ENCODE data around the gene ANKRD1.

The ANKRD1 gene

DNA sequence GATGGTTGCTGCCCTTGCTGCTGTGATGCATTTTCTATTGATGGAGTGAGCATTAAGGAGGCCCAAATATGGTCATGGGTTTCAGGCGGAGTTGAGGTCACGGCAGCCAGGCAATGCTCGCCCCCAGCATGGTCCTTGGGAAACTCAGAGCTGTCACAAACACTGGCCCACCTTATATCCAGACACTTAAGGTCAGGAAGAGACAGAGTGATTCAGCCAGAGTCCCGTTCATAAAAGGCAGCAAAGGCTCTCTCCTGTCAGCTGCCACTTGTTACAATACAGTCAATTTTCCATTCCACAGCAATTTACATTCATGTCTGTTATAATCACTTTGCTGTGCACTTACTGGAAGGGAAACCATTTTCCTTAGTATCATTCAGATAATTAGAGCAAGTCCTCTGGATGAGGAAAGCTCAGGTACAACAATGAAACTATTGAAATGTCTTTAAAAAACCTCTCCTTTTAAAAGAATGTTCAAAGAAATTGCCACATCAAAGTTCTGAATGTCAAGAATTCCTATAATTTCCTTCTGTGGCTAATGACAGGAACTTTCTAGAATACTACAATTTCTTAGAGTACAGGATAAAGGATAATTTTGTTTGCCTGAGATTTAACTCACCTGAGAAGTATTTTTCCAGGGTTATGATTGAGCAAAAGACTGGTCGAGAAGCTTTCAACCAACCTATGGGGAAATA lies 14.8 kb upstream of the ANKRD1 start:
- no peak for DNase-seq

DNA sequence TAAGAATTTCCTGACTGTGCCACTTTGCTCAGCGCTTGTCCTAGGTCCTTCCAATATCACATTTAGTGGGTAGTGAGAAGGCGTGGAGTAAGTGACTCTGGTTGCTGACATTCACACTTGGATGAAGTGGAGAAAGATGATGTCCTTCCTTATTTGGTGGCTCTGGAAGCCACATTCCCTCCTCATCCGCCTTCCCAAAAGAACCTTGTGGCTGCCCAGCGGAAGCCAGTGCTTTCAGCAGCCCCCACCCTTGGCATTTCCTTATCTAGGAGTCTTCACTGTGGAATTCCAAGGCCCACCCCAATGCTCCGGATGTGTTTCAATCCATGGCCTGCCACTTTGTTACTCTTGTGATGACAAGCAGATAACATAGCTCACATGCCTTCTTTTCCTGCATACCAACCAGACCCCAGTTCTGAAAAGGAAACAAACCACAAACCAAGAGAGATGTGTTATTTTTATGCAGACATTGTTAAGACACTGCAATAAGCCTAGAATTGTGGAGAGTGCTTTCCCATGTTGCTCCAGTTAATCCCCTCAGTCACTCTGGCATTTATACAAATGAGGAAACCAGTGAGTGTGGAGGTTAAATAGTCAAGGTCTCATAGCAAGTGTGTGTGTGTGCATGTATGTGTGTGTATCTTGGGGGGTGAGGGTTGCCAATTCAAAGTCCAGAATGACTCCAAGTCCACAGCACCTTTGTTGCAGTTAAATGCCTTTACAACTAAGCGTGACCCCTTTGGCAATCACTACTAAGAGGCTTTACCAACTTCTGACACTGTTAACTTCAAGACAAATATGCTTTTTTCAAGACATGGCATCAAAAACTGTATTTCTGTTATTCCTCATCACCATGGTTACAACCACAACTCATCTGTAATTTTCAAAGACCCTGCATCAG lies 10.3 kb upstream of the ANKRD1 start:
- DNase-seq: no peak

DNA sequence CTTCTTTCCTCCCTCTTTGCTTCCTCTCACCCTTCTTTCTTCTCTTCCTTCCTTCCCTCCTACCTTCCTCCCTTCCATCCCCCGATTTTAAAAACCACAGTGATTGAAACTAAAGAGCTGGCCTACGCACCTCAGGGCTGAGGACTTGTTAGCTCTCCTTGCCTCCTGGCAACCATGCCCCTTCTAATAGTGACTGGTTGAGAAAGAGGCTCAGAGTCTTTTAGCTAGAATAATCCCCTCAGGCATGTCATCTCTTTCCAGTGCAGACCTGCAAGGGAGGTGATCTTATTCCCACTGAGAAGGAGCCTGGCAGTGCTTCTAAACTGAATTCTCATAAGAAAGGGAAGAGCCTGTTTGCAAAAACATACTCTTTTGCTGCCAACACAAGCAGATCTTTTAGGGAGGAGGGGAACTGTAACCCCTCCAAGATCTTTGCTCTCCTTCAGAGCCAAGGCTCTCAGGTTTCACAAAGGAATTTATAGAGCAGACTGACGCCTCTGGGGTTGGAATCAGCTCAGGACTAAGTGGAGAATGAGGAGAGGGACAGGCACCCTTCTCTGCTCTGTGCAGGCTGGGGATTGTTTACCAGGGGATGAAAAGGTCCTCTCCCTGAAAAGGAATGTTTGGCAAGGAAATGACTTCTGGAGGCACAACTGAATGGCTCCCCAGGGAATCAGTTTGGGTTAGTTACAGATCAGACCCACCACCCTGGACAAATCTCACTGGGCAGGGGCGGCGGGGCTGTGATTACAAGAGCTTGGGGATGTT lies 9.4 kb upstream of the ANKRD1 start:
- DNase-seq: no peak

DNA sequence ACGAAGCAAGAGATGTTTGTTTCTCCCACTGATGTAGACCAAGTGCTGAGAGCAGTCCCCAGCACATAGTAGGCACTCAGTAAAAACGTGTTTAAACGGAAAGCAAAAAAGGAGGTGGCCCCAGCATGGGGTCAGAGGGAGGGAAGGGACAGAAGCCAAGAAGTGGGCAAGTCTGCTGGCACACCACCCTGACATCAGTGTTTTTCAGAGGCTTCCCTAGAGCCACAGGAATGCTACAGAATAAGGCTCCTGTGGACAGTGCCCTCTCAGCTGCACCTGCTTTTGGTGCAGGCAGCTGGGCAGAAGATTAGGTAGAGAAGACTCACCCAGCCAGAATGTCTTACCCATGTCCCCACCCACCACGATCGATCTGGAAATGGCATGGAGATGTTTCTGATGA lies 8.3 kb upstream of the ANKRD1 start:
- no peak for DNase-seq

DNA sequence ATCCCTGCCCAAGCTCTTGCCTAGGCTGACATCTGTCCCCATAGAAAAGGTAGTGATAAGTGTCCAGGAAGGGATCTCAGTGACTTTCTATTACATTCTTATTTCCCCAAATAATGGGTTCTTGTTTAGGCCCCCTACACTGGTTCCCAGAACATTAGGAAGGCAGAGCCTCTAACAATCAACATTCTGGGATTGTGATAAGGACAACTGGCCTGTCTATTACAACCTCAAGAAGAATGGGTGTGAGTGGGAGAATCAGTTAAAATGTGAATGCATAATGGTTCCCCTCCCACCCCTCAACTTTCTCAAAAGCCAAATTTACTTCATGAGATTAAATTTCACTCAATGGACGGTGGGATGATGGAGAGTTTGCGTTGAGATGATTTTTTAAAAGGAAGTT lies 6.4 kb upstream of the ANKRD1 start:
- DNase-seq: no peak

DNA sequence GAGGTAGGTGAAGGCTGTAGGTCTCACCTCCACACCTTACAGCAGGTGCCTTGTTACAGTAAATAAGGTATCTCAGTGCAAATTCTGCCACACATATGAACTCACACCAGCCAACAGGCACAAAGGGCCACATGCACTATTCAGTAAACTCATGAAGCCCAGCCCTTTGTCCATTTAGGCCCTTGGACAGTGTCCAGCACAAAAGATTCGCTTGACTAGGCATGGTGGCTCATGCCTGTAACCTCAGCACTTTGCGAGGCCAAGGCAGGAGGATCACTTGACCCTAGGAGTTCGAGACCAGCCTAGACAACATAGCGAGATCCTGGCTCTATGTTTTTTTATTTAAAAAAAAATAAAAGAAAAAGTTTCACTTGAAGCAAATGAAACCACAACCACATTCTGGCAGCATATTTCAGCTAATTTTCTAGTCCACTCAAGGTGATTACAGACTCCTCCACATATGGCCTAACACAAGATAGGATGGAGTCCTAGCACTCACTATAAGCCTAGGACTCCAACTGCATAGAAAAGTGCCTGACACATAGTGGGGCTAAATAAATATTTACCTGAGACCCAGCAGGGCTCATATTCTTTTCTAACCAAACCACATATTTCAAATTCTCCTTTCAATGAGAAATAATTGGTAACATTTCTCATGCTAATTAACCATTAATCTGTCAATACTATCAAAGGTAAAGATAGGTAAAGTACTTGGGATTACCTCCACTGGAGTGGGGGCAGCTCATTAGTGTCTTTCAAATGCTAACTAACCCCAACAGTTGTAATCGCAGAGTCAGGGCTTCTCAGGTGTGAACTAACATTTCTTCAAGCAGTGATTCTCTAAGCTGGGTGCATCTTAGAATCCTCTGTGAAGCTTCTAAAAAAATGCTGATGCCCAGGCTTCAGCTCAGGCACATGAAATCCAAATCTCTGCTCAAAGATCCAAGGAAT lies 4.5 kb upstream of the ANKRD1 start:
- no peak for DNase-seq

DNA sequence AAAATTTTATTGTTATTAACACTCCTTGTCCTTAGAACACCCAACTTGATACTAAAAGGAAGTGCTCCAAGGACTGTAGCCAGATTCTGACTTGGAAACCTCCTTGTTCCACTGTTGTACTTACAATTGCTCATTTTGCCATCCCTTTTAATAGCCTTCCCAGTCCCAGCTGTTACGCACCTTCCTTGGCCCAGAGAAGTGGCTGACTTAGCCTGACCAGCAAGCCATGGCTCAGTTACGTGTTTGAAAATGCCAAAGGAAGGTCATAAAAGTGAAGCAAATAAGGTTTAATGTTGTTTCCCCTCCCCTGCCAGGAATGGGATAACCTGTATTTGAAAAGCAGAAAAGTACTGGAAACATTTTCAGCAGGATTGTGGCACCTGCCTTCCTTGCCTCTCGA lies 3.7 kb upstream of the ANKRD1 start:
- no peak for DNase-seq

DNA sequence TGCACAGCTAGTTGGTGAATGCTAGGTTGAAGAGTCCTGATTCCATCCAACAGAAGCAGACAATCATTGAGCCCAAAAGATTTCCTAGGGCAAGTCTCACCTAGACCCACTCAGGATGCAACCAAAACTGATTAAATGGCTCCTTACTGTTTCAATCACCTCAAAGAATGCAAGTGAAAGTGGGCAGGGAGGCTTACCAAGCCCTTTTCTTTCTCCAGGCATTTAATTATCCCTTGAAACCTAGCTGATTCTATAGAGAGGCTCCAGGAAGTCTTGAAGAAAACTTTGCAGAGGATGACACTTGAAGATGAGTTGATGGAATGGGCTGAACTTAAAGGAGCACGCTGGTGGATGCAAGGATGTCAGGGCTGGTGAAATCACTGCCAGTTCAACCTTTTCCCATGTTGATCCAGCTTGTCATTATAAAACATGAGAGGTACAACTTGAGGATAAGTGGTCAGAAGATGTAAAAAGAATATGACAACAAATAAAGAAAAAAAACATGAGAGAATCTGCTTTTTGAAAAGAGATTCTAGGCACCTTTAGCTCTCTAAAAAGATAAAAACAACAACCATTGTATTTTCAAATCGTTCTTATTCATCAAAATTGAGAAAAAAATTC lies 2.3 kb upstream of the ANKRD1 start:
- DNase-seq: no peak

DNA sequence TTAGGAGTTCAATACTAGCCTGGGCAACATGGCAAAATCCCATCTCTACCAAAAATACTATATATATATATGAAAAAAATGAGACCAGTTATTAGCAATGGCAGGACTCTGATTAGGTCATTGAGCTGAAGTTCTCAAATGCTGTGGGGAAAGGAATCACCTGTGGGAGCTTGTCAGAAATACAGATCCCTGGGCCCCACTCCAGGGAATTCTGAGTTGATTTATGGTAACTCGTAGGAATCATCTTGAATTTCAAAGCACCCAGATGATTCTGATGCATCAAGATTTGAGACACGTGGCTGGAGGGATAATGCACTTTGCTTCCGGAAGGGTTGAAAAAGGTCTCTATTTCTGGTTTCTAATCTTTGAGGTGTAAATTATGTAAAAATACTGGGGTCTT lies 1.0 kb upstream of the ANKRD1 start:
- DNase-seq: no peak

DNA sequence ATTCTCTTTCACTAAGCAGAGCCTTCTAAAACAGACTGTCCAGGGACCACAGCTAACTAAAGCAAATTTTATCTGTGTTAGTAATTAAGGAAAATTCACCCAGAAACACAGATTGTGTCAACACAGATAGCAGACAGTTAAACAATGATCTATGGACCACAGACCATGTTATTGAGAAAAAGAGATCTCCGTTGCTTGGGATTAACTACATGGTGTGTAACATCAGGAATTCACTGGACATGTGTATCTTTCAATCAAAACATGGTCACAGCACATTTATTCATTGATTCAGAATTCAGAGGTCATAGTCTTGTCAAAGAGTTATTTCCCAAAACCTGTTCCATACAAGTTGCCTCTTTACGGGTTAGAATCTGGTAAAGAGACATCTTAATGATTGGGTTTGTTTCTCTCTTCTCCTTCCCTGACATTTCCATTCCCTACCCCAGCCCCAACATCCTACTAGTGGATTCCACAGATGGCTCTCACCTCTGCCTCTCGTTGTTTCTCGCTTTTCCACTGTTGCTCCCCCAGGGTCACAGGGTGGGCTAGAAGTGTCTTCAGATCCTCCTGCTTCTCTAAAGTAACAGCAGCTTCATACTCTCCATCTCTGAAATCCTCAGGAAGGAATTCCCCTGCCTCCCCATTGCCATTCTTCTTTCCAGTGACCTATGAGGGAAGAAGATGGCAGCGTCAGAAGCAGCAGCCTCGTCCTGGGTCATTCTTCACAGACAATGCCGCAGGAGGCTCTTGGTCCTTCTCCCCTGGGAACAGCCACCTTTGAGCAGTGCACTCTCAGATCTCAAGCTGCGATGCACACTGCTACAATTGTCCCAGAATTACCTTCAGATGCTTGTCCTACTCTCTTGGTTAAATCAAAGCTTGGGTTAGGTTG lies 958 bp downstream of the ANKRD1 start:
- no peak for DNase-seq

DNA sequence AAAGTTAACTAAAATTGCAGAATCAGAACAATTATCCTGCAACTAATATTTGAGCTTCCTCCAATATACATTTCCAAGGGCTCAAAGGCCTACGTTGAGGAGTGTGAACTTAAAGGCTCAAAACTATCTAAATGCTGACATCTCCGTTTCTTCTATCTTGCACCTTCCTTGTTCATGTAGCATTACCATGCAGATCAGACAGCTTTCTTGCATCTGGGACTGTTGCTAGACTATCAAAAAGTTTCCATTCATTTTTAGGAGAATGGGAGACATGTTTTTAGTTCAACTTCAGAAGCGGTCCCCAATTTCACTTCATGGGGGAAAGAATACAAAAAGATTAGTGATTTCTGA lies 2.9 kb downstream of the ANKRD1 start:
- no peak for DNase-seq

DNA sequence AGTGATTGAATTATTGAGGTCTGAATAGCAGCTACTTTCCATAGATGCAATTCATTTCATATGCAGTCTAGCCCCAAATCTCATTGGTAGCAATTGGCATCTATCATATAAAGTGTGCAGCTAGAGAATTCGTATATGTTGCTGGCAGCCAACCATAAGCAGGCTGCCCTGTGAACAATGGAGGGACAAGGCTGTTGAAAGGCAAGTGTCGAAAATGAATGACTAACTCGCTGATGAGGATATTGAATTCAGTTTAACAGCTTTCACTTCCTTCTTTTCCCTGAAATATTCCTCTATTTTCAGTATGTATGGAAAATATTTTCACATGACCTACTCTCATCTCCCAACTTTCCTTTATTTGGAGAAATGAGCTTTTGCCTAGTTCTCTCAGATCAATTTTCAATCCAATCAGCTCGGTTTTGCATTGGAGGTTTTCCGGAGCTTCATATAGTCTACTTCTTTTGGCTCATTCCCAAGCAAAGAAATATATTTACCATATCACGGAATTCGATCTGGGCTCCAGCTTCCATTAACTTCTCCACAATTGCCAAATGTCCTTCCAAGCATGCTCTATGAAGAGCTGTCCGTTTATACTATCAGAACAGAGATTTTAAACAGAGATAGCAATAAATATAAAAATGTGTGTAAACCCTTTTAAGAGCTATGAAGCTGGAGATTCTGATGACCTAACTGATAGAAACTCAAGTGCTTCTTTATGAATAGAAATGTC lies 3.5 kb downstream of the ANKRD1 start:
- no peak for DNase-seq

DNA sequence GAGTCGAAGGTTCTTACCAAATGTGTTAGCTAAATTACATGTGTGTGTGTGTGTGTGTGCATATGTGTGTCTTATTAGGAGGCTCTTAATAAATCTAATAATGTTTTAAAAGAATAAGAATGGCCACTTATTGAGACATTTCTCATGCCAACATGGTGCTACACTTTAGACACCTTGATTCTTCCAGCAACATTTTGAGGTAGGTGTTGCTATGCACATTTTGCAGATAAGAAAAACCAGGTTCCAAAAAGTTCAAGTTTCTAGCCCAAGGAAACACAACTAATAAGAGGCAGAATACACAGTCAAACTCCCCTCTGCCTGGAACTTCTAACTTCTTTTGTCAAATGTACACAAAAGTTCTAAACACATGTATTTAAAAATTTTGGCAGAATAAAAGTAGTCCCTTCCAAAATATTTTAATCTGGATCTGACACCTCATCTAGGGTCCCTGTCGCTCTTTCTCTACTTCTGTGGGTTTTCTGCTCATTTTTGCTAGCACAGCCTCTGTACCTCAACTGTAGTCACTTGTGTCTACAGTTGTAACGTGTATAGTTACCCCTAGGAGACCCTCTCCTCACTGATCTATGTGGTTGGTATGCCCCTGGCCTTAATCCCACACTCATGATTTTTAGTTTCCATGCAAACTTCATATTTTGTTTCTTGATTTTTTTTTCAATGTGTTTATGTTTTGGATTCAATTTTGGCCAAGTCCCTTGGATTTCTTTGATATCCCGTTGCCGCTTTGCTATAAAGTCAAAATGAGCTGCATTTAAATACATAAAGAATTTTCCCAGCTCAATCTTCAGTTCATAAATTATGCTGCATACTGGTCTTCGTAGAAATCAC lies 4.3 kb downstream of the ANKRD1 start:
- DNase-seq: no peak

DNA sequence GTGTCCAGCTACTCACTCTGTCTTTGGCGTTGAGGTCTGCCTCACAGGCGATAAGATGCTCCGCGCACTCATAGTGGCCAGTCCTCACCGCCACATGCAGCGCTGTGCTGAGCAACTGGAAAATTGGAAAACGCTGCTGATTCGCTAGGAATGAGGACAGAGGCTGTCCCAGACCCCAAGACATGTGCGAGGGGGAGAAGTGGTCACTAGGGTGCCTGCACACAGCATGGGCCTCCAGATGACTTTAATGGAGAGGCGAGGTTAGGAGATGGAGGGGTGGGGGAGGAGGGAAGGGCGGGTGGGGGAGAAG lies 5.2 kb downstream of the ANKRD1 start:
- no peak for DNase-seq

DNA sequence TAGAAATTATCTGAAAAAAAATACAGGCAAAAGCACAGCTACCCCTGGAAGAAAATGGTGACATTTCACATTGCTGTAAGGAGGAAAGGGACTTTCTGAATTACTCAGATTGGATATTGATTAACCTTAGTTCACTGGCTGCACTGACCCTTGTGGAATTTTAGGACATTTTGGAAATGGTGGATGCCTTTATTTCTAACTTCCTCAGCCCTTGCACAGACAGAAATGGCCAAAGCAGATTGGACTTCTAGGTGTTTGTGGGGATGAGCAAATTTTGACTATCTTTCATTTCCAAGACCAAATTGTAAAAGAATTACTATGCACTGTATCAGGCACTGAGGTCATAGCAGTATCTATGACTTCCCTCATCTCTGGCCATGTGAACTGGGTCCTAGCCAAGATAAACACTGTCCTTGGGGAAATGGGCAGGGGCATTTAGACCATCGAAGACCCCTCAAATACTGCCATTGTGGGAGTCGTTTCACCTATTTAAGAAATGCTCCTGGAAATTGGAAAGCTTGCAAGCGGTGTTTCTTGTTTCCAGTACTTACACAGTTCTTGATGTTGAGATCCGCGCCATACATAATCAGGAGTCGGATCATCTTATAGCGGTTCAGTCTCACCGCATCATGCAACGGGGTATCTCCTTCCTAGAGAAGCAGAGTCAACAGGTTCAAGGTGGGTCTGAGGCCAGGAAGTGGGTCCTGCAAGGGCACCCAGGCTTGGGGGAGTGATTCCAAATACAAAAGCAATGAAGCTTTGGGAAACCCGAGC lies 5.7 kb downstream of the ANKRD1 start:
- DNase-seq: no peak

DNA sequence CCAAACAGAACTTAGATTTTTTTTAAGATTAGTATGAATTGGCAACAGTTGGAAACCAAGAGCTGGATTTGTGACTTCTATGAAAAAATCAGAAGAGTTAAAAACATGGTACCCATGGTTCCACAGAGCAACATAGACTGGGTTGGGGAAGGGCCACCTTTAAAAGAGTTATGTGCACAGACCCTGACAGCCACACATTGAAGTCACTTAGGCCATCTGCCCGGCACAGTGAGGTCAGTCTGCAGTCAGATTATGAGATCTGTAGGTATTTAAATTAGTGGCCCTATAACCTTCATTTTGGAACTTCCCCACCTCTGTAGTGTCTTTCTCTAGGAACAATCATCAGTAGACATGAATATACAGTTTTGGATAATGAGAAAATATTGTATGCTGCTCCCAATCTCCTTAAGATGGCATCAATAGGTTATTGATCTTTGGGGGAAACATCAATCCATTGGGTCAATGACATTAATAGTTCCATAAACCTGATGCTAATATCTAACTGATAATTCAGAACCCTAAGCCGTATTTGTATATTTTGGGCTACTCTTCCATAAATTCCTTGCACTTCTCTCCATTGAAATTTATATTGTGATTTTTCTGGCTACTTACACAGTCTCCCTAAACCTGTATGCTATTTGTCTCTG lies 7.0 kb downstream of the ANKRD1 start:
- no peak for DNase-seq

DNA sequence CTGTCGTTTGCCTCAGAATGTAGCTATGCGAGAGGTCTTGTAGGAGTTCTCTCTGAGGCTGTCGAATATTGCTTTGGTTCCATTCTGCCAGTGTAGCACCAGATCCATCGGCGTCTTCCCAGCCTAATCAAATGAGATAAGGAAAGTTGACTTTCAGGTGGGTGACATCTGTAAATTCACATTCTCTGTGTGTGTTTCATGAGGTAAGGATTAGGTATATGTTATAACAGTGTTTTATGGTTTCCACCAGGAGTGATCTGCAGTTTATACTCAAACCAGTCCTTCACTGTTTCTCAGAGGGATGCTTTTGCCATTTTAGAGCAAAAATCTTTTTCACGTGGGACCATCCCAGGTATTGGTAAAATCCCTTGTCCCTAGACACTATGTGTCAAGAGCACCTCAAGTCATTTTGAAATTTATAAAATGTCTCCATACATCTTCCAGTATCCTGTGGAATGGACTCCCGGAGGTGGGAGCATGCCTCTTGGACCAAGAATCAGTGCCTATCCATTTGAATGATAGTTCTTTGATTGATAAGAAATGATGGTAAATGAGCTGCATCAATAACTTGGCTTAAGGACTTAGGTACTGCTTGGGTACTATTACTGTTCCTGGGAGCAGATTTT lies 7.9 kb downstream of the ANKRD1 start:
- no peak for DNase-seq

DNA sequence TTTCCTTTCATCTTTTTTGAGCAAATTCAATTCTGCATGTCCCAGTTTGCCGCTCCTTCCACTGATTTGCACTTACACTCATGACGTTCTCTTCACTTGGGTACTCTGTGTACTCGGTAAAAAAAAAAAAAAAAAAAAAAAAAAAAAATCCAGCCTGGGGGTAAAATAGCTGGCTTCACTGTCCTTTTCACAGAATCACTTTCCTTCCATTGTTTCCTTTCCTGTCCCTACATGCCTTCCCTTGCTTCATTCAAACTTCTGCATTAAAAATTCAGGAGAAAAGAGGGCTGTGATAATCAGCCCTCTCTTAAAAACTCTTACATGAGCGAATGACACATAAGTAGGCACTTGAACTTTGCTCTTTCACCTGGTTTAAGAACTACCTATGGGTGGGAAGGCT lies 8.7 kb downstream of the ANKRD1 start:
- DNase-seq: no peak
